Measurements from ENCODE around the gene DYNC1LI2.

Gene DYNC1LI2

DNA sequence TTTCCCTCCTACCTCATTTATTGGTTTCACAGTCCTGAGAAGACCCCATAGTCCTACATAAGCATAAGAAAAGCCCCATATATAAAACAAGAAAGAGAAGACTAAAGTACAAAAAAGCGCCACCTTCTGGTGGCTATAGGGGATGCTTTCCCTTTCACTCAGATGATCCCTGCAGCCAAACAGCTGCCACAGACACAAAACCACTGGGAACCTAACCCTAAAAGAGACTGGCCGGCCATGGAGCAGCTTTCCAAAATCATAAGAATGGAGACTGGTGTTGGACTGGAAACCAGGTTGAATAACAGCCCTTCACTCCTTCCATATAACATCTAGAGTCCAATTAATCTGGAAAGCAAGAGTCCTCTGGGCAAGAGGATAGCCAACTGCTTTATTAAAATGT is 11.4 kb downstream of the DYNC1LI2 start:
- no peak for DNase-seq (ENCODE audit: low read depth in 3 of 3)

DNA sequence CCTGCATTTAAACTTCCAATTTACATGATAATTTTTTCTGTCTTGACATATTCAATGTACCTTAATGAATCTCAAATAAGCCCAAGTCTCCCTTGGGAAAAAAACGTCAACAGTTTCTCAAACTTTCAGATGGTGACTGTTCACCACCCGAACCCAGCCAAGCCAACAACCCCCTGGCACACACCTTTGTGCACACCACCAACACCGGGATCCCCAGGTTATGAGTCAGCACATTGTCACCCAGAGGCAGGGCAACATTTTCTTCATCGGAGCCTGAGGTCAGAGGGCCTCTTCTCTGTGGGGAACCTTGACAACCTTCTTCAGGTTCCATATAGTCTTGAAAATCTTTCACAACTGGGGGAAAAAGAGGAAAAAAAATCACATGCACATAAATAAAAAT is 15.5 kb downstream of the DYNC1LI2 start:
- no peak for DNase-seq (ENCODE audit: low read depth in 3 of 3)

DNA sequence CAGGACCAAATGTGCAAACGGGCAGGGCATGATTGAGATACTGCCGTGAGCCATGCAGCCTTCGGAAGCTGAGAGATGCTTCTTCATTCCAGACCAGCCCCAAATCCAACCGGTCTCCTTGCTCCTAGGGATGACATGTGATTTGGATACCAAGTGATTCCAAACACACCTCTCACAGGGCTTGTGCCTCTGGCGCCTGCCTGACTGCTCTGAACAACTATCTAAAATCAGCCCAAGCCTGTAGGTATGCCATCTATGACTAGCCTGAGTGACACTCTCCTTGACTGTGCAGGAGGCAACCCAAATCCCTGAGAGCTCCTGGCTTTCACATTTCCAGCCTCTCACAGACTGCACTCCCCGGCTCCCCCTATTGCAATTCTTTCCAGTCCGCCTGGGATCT is 20.3 kb downstream of the DYNC1LI2 start:
- DNase-seq (ENCODE audit: low read depth in 3 of 3): no peak

DNA sequence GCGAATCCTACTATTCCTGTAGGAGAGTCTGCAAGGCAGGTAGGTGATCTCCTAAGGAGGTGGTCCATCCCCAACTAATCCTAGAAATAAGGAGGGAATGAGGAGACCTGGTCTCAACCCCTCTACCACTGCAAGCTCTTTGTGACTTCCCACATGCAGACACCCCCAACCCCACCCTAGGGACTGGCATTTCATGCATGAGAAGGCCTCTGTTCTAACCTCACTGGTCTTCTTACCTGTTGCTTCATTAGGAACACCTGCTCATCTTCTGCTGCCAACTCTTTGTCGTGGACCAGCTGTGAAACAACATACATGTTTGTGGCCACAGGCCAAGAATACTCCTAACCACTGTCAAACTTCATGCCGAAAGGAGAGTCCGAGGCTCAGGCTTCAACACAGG is 22.6 kb downstream of the DYNC1LI2 start:
- DNase-seq (ENCODE audit: low read depth in 3 of 3): no peak

DNA sequence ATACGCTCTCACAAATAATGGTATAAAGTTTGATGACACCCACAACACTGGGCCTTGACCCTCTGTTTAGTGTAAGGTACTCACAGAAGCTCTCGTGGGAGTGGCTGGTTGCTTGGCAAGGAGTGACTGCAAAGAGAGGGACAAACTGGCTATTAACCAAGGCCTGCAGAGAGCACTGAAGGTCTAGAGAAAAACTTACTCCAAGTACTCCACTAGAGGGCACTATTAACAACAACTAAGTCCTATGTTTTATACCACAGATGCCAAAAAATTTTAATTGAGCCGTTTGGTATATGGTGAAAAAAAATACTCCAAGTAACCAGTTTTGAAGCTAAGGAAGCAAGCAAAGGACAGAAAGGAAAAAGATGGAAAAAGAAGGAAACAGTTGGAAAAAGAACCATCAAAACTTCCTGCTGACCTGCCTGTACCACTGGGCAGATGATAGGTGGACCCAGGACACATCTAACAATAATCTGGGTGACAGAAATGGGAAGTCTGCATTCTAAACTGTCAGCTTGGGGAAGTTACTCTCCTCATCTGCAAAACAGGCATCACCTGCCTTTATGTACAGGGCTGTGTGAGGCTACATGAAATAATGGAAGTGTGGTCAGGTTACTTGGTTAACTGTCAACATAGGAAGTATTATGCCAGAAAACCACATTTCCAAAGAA is 23.2 kb downstream of the DYNC1LI2 start:
- DNase-seq (ENCODE audit: low read depth in 3 of 3): no peak

DNA sequence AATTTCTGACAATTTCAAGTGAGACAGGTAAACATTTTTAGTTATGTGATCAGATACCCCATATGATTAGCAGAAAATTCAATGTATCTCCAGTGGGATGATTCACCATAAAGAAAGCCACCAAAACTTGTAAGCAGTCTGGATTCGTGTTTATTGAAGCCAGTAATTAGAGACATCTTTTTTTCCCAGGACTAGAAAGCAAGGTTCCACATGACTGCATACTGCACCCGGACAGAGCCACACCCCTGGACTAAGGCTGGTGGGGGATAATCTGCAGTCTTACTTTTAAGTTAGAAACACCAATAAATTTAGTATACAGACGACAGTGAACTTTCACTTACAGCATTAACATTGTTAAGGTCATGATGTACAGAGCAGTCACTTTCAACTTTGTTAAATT is 30.6 kb downstream of the DYNC1LI2 start:
- DNase-seq (ENCODE audit: low read depth in 3 of 3): no peak

DNA sequence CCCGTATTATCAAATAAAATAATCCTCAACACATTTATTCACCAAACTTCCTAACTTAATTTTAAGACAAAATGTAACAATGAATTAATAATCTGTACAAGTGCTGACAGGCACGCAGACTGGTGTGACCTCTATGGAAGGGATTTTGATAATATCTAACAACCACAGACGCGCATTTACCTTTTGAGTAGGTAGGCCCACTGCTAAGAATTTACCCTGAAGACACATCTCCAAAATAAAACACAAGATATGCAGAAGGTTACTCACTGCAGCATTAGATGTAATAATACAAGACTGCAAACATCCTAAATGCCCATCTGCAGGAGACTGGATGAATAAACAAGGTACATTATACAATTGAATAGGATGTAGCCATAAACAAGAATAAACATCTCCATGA is 32.2 kb downstream of the DYNC1LI2 start:
- DNase-seq (ENCODE audit: low read depth in 3 of 3): no peak

DNA sequence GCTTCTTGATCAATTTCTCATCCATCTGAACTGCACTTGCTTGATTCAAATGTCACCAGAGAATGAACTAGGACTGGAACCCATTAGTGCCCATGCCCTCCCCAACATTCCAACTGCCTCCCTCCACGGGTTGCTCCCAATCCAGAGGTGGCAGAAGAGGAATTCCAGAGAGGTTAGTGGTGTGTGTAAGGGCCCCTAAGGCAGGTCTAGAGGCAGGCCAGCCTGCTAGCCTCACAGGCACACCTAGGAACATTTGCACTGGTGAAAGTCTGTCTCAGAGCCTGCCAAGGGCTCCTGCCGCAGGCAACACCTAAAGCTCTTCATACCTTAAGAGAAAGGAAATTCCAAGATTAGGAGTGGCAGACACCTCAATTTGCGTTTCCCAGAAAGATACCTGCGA is 33.6 kb downstream of the DYNC1LI2 start:
- no peak for DNase-seq (ENCODE audit: low read depth in 3 of 3)

DNA sequence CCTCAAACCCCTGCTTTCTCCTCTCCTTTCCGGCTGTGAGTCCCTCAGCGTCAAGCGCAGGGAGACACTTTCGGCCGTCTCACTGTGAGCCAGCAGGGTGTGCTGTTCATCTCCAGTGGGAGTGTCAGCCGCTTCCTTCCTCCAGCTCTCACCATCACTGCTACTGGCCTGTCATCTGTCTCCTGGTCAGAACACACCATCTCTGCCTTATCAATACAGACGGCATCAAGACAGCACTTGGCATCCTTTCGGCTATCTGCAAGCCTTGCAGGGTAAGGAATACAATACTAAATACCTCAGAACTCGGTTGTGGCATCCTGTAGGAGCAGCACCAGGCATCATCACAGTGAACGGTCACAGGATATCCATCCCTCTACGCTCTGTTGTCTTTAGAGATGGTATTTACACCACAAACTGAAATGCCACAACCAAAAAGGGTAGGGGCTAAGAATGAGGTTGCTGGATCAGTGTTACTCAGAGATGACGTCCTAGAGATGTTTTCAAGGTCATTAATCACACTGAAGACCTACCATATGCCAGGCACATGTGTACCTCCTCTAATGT is 34.2 kb downstream of the DYNC1LI2 start:
- no peak for DNase-seq (ENCODE audit: low read depth in 3 of 3)

DNA sequence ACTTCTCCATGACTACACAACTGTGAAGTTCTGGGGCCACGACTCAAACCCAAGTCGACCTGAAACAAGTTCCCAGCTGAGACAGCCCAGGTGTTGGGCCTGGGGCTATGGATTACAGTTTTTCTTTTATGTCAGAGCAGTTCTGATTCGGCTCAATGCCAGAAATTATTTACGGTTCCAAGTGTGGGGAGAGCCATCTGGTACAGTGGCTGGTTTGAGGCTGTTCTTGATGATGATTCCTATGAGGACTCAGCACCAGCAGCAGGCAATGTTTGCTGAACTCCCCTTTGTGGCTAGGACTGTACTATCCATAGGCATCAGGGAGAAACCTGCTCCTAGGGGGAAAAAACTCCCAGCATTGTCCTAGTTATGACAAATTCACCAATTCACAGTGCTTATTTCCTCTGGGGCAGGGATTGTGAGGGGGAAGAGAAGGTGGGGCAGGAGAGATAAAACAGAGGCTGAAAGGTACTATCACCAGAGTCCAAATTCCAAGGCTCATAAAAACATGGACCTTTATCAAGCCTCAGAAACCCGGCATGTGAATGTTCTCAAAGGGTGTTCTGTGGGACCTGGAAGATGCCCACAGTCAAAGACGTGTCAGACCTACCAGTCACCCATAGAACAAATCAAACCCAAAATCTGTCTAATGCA is 36.6 kb downstream of the DYNC1LI2 start:
- DNase-seq (ENCODE audit: low read depth in 3 of 3): no peak

DNA sequence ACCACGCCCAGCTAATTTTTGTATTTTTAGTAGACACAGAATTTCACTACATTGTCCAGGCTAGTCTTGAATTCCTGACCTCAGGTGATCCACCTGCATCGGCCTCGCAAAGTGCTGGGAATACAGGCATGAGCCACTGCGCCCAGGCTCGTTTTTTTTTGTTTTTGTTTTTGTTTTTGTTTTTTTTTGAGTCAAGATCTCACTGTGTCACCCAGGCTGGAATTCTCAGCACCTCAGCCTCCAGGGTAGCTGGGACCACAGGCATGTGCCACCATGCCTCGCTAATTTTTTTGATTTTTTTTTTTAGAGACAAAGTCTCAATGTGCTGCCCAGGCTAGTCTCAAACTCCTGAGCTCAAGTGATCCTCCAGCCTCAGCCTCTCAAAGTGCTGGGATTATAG is 37.3 kb downstream of the DYNC1LI2 start:
- no peak for DNase-seq (ENCODE audit: low read depth in 3 of 3)

DNA sequence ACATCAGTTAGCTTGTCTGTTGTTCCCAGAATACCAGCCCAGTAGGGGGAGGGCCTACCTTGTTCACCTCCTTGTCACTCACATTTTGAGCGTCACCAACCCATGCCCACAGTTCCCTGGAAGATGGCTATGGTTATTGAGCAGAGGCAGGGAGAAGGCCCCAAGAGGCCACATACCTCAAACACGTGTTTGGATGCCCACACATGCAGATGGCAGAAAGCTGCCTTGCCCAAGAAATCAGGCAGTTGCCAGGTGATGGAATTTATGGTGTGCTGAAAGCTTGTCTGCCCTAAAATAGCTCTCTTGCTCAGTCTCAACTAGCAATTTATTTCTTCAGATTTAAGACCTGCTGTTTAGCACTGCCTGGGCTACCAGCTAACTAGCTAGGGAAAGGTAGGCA is 38.3 kb downstream of the DYNC1LI2 start:
- no peak for DNase-seq (ENCODE audit: low read depth in 3 of 3)

DNA sequence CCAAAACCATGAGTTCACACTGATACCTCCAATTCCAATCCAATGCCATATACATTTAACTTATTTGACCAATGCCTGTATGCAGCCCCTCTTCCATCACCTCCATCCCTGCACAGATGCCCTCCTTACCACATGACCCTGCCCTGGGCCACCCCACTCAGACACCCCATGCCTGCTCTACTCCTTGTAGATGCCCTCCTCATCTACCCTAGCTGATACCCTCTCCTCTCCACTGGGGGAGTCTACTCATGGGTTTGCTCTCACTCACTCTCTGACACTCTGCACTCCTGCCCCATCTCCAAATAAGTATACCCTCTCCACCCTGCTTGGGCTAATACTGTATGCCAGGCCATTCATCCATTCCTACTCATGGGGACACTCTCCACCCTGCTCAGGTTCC is 38.9 kb downstream of the DYNC1LI2 start:
- DNase-seq (ENCODE audit: low read depth in 3 of 3): no peak

DNA sequence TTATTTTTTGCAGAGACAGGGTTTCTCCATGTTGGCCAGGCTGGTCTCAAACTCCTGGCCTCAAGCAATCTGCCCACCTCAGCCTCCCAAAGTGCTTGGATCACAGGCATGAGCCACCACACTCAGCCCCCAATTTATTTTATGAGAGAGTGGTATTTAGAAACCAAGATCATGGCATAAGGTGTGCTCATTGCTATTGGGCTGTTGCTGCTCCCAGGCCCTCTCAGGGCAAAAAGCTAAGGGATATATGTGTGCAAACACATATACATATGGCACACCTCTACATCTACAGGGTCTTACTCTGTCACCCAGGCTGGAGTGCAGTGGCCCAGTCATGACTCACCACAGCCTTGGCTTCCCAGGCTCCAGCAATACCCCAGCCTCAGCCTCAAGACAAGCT is 39.8 kb downstream of the DYNC1LI2 start:
- no peak for DNase-seq (ENCODE audit: low read depth in 3 of 3)

DNA sequence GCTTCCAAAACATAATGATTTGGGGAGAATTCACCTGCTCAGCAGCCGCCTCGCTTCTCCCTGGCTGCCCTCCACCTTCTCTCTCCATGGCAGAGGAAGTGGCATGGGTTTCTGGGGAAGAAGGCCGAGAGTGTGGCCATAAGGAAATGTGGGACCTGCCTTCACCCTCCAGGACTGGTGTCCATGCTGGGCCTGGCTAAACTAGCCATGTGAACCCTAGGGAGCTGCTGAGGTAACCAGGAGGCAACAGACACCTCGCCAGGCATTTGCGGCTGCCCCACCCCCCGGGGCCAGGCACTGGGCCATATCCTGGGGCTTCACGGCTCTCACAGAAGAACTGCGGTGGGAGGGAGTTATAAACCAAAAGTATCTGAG is 44.9 kb downstream of the DYNC1LI2 start:
- no peak for DNase-seq (ENCODE audit: low read depth in 3 of 3)

DNA sequence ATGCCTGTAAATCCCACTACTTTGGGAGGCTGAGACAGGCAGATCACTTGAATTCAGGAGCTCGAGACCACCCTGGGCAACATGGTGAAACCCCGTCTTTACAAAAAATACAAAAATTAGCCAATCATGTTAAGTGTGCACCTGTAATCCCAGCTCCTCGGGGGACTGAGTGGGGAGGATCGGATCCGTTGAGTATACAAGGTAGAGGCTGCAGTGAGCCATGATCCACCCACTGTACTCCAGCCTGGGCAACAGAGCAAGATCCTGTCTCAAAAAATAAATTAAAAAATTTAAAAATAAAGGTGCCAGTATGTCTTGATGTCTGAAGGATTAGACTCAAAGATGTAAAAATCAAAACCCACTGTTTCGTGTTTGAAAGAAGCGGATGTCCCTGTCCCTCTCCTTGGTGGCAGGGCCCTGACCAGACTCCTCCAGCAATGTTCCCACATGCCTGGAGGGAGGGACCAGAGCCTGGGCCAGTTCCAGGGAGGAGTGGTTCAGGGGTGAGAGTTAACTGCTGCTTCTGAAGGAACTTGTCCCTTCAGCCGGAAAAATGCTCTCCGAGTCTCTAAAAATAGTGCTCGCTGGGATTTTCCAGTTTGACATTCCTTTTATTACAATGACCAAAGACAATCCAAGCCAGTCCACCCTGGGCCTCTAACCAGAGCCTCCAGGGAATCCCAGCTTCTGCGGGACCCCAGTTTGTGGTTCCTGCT is 45.5 kb downstream of the DYNC1LI2 start:
- no peak for DNase-seq (ENCODE audit: low read depth in 3 of 3)

DNA sequence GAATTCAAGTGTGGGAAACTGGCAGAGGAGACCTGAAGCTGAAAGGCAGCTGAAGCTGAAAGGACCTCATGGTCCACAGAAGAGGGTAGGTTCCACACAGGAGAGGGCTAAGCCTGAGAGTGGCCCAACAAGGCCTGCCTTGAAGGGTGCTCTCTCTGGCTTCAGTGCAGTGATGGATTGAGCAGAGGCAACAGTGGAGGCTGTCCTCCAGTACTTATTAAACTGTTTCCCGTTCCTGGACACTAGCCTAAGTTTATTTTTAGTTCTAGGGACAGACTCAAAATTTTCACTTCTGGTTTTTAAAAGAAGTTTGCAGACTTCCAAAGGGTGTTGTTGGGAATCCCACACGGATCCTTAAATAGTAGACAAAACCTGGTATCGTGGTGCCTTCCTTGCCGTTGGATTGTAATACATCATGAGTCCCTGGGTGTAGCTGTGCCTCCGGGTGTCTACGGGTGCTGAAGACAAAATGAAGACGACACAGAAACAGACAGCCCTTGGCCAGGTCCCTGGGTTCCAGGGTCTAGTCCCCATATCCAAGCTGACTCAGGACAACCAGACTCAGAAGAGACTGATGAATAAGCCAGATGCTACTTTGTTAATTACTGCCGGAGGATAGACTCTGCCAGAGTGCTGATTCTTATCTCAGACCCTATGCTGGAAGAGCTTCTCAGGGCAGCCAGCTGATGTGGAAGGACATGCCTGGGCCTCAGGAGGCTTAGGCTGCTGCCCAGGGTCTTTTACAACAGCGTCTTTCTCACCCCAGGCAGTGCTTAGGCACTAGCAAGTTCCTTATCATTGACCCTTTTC is 47.8 kb downstream of the DYNC1LI2 start:
- no peak for DNase-seq (ENCODE audit: low read depth in 3 of 3)

DNA sequence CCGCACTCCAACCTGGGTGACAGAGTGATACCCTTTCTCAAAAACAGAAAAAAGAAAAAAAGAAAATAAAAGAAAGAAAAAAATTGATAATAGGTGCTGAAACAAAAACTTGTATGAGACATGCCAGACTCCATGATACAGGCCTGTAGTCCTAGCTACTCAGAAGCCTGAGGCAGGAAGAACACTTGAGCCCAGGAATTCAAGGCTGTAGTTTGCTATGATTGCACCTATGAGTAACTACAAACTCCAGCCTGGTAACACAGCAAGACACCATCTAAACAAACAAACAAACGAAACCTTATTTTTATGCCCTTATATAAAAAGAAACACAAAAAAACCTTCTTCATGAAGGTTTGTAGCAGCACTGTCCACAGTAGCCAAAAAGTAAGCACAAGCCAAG is 49.9 kb downstream of the DYNC1LI2 start:
- no peak for DNase-seq (ENCODE audit: low read depth in 3 of 3)

DNA sequence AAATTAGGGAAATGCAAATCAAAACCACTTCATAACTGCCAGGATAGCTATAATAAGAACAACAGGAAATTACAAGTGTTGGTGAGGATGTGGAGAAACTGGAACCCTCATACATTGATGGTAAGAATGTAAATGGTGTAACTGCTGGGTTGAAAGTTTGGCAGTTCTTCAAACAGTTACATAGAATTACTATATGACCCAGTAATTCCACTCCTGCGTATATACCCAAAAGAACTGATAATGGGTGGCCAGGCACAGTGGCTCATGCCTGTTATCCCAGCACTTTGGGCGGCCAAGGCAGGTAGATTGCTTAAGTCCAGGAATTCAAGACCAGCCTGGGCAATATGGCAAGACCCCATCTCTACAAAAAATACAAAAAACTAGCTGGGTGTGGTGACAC is 50.4 kb downstream of the DYNC1LI2 start:
- DNase-seq (ENCODE audit: low read depth in 3 of 3): no peak

DNA sequence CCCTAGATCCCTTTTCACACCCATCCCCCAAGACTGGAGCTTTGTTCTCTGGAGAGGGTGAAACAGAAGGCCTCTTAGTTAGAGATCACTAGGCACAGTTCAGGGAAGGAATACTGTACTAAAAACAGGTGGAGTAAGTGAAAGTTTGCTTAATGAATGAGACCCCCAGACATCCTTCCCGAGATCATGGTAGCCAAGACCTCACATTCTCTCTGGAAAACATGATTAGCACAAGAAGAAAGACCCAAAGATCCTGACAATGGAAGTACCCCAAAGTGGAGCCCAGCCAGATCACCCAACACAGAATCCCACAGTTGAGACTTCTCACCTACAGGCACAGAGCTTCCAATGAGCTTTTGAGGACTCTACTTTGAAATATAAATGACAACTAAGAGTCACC is 51.5 kb downstream of the DYNC1LI2 start:
- no peak for DNase-seq (ENCODE audit: low read depth in 3 of 3)

DNA sequence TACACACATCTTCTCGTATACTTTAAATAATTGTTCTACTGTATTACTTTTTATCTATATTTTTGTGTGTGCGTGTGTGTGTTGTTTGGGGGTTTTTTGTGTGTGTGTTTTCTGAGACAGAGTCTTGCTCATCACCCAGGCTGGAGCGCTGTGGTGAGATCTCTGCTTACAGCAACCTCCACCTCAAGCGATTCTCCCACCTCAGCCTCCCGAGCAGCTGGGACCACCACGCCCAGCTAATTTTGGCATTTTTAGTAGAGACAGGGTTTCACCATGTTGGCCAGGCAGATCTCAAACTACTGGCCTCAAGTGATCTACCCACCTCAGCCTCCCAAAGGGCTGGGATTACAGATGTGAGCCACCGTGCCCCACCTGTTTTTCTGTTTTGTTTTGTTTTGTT is 53.4 kb downstream of the DYNC1LI2 start:
- no peak for DNase-seq (ENCODE audit: low read depth in 3 of 3)
